Brain microvascular endothelial cell (primary cell): ENCODE measurements around the gene AP3S2.

Source experiments
- DNase-seq: peaks from one replicate; pipeline ENCODE4 v3.0.0-alpha.2; 2020
- H3K27ac ChIP-seq: fragments of 250-450 bp; sonication (Bioruptor Pico); 2 replicates; pipeline ENCODE4 v1.5.1; 2020; ENCODE audit warnings: mild to moderate bottlenecking, moderate library complexity
- H3K27me3 ChIP-seq: fragments of 250-450 bp; sonication (Bioruptor Pico); replicated peaks from 2 replicates; pipeline ENCODE4 v1.5.1; 2020; ENCODE audit warnings: mild to moderate bottlenecking
- H3K36me3 ChIP-seq: fragments of 250-450 bp; sonication (Bioruptor Pico); replicated peaks from 2 replicates; pipeline ENCODE4 v1.5.1; 2020; ENCODE audit warnings: mild to moderate bottlenecking
- H3K4me3 ChIP-seq: 2 replicates; pipeline ENCODE4 v1.5.1; 2011; ENCODE audit warnings: low read depth, mild to moderate bottlenecking, control low read depth, low read length, moderate library complexity
- in situ Hi-C: cut with HindIII; loops from 2 replicates; pipeline ENCODE4 v1.10.0; 2017; ENCODE audit warnings: low sequenced_read_pairs, low pct_ligation_motif_present
- TF ChIP-seq, protein P1 (sequence below): IDR thresholded peaks from 2 replicates; pipeline ENCODE4 v1.5.1; 2011; ENCODE audit warnings: low read depth, mild to moderate bottlenecking, moderate library complexity, low read length, control low read depth, inconsistent platforms; ENCODE audit errors: missing control alignments

Gene AP3S2

DNA sequence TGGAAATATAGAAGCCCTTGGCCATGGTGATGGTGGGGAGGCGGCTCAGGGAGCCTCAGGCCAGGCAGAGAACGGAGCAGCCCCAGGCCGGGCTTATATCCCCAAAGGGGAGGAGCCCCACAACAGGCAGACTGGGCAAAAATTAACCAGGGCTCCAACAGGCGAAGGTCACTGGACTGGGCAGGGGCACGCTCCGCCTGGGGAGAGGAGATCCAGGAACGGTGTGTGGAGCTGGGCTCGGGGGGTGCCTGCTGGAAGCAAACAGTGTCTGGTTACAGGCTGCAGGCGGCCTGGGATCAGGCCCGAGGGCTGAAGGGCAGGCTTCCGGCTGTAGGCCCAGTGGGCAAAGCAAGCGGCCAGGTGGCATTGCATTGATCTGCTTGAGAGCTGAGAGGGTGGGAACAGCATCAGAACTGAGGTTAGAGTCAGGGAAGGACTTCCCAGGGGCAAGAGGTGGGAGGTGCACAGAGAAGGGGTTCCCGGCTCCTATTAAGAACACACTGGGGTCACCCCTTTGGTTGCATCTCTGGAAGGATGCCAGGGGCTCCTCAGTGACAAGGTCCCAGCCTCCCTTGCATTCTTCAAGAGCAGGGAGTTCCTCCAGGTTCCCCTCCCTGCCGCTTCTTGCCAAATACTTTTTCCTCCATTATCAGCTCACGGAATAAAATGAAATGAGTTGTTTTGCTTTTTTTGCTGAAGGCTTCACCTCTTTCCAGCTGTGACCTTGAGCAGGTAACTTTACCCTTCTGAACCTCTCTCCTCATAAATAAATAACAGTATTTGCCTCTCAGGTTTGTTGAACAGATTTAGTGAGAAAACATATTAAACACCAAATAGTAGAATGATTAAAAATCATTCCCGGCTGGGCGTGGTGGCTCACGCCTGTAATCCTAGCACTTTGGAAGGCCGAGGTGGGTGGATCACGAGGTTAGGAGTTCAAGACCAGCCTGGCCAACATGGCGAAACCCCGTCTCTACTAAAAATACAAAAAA lies 86.9 kb downstream of the AP3S2 start:
- no peak overlapping the region for H3K27ac ChIP-seq
- in situ Hi-C loops = no loop called here

DNA sequence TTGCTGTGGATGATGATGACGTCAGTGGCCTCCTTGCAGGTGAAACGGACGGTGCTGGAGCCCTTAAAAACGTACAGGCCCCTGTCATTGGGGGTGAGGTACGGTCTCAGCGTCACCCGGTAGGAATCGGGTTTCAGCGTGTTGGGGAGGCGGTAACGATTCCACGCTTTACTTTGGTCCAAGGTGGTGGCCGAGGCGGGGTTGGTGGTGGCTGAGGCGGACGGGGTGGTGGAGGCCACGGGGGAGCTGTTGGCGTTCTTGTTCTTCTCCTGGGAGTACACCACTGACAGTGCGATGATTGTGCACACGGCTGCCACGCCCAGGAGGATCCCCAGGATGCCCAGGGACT lies 87.6 kb downstream of the AP3S2 start:
- Histone ChIP-seq H3K4me3 (no peak overlapping the region), H3K36me3 (peaks cover 54% of the 10 kb centered on the region), H3K27ac (no peak overlapping the region), H3K27me3 (no peaks in the 10 kb centered on the region)
- in situ Hi-C loops = no loop called here
- DNase-seq = no peak
- TF ChIP-seq, protein P1, sequence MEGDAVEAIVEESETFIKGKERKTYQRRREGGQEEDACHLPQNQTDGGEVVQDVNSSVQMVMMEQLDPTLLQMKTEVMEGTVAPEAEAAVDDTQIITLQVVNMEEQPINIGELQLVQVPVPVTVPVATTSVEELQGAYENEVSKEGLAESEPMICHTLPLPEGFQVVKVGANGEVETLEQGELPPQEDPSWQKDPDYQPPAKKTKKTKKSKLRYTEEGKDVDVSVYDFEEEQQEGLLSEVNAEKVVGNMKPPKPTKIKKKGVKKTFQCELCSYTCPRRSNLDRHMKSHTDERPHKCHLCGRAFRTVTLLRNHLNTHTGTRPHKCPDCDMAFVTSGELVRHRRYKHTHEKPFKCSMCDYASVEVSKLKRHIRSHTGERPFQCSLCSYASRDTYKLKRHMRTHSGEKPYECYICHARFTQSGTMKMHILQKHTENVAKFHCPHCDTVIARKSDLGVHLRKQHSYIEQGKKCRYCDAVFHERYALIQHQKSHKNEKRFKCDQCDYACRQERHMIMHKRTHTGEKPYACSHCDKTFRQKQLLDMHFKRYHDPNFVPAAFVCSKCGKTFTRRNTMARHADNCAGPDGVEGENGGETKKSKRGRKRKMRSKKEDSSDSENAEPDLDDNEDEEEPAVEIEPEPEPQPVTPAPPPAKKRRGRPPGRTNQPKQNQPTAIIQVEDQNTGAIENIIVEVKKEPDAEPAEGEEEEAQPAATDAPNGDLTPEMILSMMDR = no peak

More for the DNA sequence above, 86.9 kb downstream of the AP3S2 start:
- peaks cover 49% of the 10 kb centered on the region for H3K36me3 ChIP-seq
- H3K4me3 ChIP-seq = no peak overlapping the region
- no peak for DNase-seq
- TF ChIP-seq, protein P1 = no peak
- no peaks in the 10 kb centered on the region for H3K27me3 ChIP-seq

DNA sequence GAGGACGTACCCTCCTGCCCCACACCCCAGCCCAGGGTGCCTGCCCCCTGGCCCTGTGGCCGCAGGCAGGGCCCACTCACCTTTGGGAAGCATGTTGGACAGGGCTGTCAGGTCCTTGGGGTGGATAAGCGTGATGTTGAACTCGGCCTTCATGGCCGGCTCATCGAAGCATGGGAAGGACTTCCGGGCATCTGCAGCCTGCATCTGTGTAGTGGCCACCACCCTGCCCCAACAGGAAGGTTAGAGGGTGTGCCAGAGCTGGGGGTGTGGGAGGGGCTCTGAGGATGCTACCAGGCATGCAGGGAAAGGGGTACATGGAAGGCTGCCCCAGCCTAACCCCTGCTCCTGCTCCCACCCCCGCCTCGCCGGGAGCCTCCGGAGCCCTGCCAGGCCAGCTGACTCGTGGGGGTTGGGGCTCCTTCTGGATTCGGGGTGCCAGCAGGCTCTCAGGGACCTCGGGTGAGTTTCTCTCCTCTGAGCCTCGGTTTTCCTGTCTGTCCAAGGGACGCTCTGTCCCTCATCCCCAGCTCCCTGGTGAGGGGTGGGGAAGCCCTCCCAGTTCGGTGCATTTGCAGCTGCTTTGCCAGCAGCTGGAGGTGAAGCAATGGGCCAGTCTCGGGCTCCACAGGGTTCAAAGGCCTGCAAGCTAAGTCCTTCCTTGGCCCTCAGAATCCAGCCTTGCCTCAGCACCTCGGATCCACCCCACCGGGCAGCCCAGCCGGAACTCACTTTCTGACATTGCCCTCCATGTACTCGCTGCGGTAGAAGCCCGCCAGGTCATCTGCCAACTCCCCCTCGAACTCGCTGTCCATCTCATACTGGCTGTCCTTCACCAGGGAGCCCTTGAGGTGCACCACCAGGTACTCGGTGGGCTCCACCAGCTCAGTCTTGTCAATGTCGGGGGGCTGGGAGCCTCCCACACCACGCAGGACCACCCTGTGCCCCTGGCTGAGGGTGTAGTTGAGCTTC lies 88.3 kb downstream of the AP3S2 start:
- in situ Hi-C loops = no loop called here
- TF ChIP-seq, protein P1 = no peak
- DNase-seq = no peak
- no peak overlapping the region for H3K27ac ChIP-seq
- peaks cover 61% of the 10 kb centered on the region for H3K36me3 ChIP-seq
- H3K4me3 ChIP-seq = no peak overlapping the region
- H3K27me3 ChIP-seq = no peaks in the 10 kb centered on the region

DNA sequence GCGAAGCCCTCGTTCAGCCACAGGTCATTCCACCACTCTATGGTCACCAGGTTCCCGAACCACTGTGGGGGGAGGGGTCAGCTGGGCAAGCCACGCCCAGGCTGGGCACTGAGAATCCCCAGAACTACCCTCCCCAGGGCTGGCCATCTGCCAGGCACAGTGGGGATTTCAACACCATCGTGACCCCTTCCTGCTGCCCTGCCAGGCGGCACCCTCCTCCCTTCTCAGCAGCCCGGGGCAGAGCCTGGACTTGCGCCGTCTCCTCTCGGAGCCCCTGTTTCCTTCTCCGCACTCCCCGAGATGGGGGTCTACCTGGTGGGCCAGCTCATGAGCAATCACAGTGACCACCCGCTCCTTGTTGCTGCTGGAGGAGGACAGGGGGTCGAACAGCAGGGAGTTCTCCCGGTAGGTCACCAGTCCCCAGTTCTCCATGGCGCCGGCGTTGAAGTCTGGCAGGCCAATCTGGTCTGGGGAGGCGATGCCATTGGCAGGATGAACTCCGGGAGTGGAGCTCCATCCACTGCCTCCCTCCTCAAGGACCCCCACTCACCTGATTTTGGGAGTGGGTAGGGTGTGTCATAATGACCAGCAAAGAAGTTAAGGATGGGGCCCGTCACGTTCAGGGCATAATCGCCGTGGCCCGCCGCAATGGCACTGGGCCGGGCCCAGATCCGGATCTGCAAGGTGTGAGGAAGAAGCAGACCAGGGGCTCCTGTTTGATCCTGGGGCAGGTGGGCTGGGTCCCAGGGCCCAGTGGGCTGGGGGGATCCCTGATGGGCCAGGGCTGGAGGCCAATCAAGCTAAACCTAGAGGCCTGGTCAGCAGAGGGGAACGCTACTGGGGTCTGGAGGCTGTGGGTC lies 89.6 kb downstream of the AP3S2 start:
- in situ Hi-C loops = no loop called here
- Histone ChIP-seq H3K27me3 (no peaks in the 10 kb centered on the region), H3K36me3 (peaks cover 69% of the 10 kb centered on the region), H3K4me3 (no peak overlapping the region), H3K27ac (no peak overlapping the region)
- DNase-seq = no peak
- TF ChIP-seq, protein P1 = no peak
